HG03108 (cell line): Measurements from ENCODE around the gene KCNB1.

Experiments used
- ATAC-seq: cut with Tn5 transposase; IDR thresholded peaks from one replicate; pipeline ENCODE4 v1.9.1; 2021; ENCODE audit warnings: moderate library complexity; ENCODE audit not compliant: unreplicated experiment

KCNB1 gene

DNA sequence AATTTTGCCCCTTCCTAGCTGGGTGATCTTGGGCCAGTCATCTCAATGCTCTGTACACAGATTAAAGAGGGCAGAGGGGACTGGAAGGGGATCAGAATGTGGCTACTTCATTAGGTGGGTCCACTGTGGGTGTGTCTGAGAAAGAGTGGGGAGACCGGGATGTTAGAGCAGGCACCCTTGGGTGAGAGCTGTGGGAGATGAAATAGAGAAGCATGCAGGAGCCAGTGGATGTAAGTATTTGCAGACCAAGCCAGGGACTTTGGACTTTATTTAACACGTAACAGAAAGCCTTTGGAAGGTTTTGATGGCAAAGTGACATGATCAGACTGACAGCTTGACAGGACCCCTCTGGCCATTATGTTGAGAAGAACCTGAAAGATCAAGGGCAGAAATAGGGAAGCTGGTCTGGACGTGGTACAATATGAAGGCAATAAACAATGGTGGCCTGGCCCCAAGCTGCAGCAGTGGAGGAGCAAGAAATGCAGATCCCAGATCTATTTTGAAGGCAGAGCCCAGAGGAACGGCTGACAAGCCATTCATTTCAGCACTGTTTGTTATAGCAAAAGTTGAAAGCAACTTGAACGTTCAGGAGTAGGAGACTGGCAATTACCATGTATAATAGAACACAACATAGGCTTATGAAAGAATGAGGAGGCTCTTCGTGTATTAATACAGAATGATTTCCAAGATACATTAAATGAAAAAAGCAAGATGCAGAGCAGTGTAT lies 122.1 kb downstream of the KCNB1 start:
- ATAC-seq, result no peak

DNA sequence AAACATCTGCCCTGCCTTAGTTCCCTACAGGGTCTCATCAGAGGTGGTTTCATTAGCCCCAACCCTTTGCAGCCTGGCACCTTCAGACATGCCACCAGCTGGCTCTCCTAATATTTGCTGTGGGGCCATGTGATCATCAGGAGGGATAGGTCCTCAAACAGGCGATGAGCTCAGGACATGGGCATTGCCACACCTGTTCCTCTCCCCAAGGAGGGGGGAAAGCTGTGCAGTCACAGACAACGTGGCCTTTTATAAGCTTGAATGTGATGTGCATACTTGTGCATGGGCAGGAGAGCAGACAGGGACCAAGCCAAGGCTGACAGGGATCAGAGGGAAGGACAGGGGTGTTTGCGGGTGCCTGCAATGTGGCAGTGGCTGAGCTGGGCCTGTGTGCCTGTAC lies 125.8 kb downstream of the KCNB1 start:
- ATAC-seq, result no peak

- ATAC-seq, result no peak
Observed at GRCh38 chr20:49354673-49355072, 127.8 kb downstream of the KCNB1 start.

GRCh38 chr20:49353348-49353747 lies 129.1 kb downstream of the KCNB1 start:
- ATAC-seq, result no peak

GRCh38 chr20:49352751-49353150 lies 129.7 kb downstream of the KCNB1 start:
- no peak for ATAC-seq

DNA sequence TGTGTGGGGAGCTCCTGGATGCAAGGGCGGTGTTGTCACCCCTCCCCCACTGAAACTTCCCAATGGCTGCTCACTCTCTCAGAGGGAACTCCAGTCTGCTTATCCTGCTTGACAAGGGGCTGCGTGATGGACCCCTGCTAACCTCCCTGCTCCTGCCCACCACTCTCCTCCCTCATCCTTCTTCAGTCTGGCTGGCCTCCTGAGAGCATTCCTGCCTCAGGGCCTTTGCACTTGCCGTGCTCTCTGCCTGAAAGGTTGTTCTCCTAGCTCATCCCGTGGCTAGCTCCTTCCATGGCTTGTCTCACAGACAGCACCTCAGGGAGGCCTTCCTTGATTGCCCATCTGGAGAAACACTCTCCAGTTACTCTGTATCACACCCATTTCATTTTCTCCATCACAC lies 130.7 kb downstream of the KCNB1 start:
- ATAC-seq, result no peak

GRCh38 chr20:49349694-49350252 lies 132.7 kb downstream of the KCNB1 start:
- ATAC-seq, result no peak

GRCh38 chr20:49349078-49349477 lies 133.4 kb downstream of the KCNB1 start:
- no peak for ATAC-seq

GRCh38 chr20:49348563-49348962 lies 133.9 kb downstream of the KCNB1 start:
- no peak for ATAC-seq

DNA sequence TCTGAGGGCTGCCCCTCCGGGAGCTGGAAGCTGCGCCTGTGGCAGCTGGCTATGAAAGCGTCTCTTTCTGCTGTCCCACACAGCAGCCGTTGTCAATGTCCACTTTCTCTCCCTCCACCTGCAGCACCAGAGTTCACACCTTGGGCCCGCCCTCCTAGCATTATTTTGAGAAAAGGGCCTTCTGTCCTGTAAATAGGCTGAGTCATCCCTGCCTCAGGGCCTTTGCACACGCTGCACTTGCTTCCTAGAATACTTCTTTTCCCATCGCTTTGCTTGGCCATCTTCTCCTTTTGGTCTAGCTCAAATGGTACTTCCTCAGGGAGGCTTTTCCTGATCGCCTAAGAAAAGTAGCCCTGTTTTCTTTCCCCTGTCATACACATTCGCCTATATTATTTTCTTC lies 135.3 kb downstream of the KCNB1 start:
- ATAC-seq, result no peak

DNA sequence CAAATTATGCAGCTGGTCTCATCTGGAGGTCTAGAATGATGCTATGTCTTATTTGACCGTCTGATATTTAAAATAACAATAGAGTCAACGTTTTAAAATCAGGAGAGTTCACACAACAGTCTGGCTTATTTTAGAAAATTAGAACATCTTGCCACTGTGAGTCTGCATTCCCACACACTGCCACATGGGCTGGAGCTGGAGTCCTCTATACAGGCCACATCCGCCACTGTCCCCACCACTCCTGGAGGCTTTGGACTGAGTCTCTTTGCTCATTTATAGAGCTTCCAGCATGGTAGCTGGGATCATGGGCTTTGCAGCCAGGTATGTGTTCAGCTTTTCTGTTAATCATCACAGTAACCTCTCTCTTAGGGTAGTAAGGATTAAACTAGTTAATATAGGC lies 135.8 kb downstream of the KCNB1 start:
- ATAC-seq, result no peak

DNA sequence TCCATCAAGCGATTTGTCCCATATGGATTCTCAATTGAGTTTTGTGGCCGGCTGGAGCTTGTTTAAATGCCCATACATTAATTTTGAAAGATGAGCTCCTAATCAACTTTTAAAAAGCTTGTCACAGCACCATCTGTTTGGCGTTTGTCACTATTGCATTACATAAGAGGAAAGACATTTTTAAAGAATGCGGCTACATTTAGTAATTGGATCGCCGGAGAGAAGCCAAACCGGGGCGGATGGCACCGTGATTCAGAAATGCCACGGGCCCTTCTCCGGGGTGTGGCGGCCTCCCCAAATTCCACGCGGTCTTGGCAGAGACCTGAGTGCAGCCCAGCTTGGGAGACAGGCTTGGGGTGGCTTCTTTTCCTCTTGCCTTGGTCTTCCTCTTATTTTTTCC lies 136.9 kb downstream of the KCNB1 start:
- ATAC-seq, result no peak

DNA sequence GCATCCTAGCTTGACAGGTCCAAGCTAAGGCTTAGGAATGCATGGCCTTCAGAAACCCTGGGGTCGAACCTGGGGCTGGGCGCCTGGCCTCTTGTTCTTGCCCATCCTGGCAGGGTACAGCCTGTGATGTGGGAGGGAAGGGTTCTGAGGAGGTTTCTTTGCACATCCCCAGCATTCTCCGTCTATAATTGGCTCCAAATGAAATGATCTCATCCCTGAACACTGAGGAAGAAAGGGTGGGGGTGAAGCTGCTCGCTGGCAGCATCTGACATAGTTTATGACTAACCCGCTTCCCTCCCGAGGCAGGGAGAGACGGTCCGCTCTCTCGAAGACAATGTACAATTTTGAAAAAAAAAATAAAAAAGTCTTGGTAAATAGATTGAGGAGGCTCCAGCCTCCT lies 137.5 kb downstream of the KCNB1 start:
- no peak for ATAC-seq

DNA sequence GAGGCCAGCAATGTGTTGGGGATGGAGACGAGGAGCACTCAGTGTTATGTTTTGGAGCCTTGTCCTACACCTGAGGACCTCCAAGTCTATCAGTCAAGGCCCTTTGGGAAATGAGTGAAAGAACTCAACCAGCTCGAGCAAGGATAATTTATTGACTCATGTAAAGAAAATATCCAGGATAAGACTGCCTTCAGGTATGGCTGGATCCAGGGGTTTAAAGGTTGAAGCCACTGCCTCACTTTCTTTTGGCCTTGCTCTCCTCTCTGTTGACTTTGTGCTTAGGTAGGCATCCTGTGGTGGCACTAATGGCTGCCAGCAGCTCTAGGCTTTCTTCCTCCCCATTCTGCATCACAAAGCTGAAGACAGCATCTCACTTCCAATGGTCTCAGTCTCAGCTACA lies 138.3 kb downstream of the KCNB1 start:
- ATAC-seq, result no peak

GRCh38 chr20:49343246-49343645 lies 139.2 kb downstream of the KCNB1 start:
- no peak for ATAC-seq

DNA sequence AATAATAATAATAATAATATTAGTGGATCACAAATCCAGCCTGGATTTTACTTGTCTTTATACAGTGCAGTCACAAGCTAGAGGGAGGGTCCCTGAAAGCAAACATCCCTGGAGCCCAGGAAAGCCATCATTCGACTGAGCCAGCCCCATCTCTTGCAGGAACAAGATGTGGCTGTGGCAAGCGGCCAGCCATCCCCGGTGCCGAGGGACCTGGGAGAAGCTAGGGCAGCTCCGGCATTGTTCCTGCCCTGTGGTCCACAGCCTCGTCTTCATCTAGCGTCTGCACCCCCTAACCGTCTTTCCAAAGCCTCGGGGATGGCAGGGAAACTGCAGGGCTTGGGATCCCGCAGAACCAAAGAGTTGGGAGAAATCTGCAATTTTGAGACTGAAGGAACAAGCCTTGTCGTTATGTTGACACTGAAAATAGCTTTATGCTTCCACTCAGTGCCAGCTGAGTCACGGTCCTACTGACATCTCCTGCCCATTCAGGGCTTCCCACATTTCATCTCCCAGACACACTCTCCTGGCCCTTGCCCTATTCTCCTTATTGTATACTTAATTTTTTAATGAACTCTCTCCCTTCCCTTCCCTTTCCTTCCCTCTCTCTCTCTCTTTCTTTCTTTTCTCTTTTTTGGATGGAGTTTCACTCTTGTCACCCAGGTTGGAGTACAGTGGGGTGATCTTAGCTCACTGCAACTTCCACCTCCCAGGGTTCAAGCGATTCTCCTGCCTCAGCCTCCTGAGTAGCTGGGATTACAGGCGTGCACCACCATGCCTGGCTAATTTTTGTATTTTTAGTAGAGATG lies 142.1 kb downstream of the KCNB1 start:
- ATAC-seq, result no peak

GRCh38 chr20:49339123-49339522 lies 143.3 kb downstream of the KCNB1 start:
- no peak for ATAC-seq

- no peak for ATAC-seq
Observed at GRCh38 chr20:49338061-49338460, 144.4 kb downstream of the KCNB1 start.

DNA sequence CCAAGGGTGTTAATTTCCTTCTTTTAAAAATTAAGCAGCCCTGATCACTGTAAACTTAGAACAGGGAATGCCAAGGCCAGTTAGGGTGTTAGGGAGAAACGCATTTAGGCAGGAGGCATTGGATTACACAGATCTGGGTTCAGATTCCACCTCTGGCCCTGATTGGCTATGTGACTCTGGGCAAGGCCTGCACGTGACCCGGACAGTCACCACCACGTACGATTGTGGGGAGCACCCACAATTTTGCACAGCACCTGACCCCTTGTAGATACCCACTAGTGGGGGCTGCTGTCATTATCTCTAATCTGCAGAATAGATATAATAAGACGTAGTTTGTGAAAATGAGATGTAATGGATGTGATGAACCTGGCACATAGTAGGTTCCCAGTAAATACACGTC lies 145.1 kb downstream of the KCNB1 start:
- no peak for ATAC-seq

GRCh38 chr20:49336786-49337185 lies 145.7 kb downstream of the KCNB1 start:
- no peak for ATAC-seq

DNA sequence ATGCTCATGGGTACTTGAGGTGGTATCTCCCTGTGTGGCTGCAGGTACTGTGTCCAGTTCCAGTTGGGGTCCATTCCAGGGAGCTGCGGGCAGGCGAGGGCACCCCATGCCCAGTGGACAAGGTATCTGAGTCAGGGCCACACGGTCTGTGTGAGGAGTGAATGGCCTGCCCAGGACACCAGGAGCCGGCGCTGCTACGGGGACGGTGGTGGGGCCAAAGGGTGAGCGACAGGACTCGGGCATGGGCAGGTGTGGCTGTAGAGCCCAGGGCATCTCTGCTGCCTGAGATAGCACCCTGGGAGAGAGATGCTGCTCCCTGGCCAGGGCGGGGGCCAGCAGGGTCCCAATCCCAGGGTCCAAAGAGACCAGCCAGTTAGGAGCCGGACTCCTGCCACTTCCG lies 147.0 kb downstream of the KCNB1 start:
- no peak for ATAC-seq
